IPS DF 19.7 (cell line): Measurements from ENCODE around the gene TEX261.

Experiments
- DNase-seq: peaks from one replicate; pipeline ENCODE4 v3.0.0-alpha.2; 2013; ENCODE audit warnings: low read depth, low spot score

TEX261 gene

GRCh38 chr2:70982971-70983370 lies 11.7 kb downstream of the TEX261 start:
- DNase-seq, result no peak

GRCh38 chr2:70981866-70982810 lies 12.5 kb downstream of the TEX261 start:
- DNase-seq, result no peak

- no peak for DNase-seq
Observed at GRCh38 chr2:70981421-70981820, 13.3 kb downstream of the TEX261 start.

GRCh38 chr2:70979626-70980025 lies 15.0 kb downstream of the TEX261 start:
- DNase-seq, result no peak

GRCh38 chr2:70979180-70979488 lies 15.5 kb downstream of the TEX261 start:
- DNase-seq, result no peak

- DNase-seq, result no peak
Observed at GRCh38 chr2:70978341-70979179, 16.1 kb downstream of the TEX261 start, which contains the start of gene ANKRD53. TSS of gene ANKRD53 (plus strand) at chr2:70978630. CDS start at chr2:70978646, 16 bp downstream.

- no peak for DNase-seq
Observed at GRCh38 chr2:70977605-70978205, 17.0 kb downstream of the TEX261 start.

GRCh38 chr2:70975237-70975636 lies 19.4 kb downstream of the TEX261 start:
- no peak for DNase-seq

GRCh38 chr2:70974592-70974991 lies 20.1 kb downstream of the TEX261 start:
- DNase-seq, result no peak

GRCh38 chr2:70967189-70967588 lies 27.5 kb downstream of the TEX261 start:
- DNase-seq, result no peak

- DNase-seq, result no peak
Observed at GRCh38 chr2:70966681-70967080, 28.0 kb downstream of the TEX261 start.

GRCh38 chr2:70965506-70965905 lies 29.2 kb downstream of the TEX261 start:
- no peak for DNase-seq

- no peak for DNase-seq
Observed at GRCh38 chr2:70964596-70965386, 29.9 kb downstream of the TEX261 start.

GRCh38 chr2:70964133-70964532 lies 30.5 kb downstream of the TEX261 start:
- no peak for DNase-seq

- DNase-seq, result no peak
Observed at GRCh38 chr2:70962885-70963878, 31.5 kb downstream of the TEX261 start.

GRCh38 chr2:70962211-70962884 lies 32.3 kb downstream of the TEX261 start:
- DNase-seq, result no peak

- no peak for DNase-seq
Observed at GRCh38 chr2:70961648-70961994, 33.1 kb downstream of the TEX261 start.

- no peak for DNase-seq
Observed at GRCh38 chr2:70960833-70961647, 33.6 kb downstream of the TEX261 start.
